GM21360 (cell line): Measurements from ENCODE around the gene RTKN.

Experiments used
- ATAC-seq: cut with Tn5 transposase; IDR thresholded peaks from one replicate; pipeline ENCODE4 v1.9.1; 2021; ENCODE audit warnings: mild to moderate bottlenecking, moderate library complexity; ENCODE audit not compliant: unreplicated experiment

RTKN gene

GRCh38 chr2:74387346-74387745 is 54.4 kb downstream of the RTKN start:
- no peak for ATAC-seq

GRCh38 chr2:74385396-74385795 is 56.3 kb downstream of the RTKN start:
- ATAC-seq, result no peak

GRCh38 chr2:74384051-74384450 is 57.7 kb downstream of the RTKN start:
- ATAC-seq, result no peak

- no peak for ATAC-seq
Measured at GRCh38 chr2:74383254-74383653, 58.5 kb downstream of the RTKN start.

GRCh38 chr2:74381751-74382150 is 60.0 kb downstream of the RTKN start:
- ATAC-seq, result no peak

- no peak for ATAC-seq
Measured at GRCh38 chr2:74379851-74380789, 61.6 kb downstream of the RTKN start, which contains the start of gene DCTN1. Gene DCTN1, minus strand, starts transcription at chr2:74380311. Its CDS starts 274 bp downstream, at chr2:74380037.

- ATAC-seq, result no peak
Measured at GRCh38 chr2:74378007-74378406, 63.7 kb downstream of the RTKN start.

GRCh38 chr2:74375838-74376237 is 65.9 kb downstream of the RTKN start:
- no peak for ATAC-seq
